Measurements from ENCODE around the gene MRPL12.

Gene MRPL12

DNA sequence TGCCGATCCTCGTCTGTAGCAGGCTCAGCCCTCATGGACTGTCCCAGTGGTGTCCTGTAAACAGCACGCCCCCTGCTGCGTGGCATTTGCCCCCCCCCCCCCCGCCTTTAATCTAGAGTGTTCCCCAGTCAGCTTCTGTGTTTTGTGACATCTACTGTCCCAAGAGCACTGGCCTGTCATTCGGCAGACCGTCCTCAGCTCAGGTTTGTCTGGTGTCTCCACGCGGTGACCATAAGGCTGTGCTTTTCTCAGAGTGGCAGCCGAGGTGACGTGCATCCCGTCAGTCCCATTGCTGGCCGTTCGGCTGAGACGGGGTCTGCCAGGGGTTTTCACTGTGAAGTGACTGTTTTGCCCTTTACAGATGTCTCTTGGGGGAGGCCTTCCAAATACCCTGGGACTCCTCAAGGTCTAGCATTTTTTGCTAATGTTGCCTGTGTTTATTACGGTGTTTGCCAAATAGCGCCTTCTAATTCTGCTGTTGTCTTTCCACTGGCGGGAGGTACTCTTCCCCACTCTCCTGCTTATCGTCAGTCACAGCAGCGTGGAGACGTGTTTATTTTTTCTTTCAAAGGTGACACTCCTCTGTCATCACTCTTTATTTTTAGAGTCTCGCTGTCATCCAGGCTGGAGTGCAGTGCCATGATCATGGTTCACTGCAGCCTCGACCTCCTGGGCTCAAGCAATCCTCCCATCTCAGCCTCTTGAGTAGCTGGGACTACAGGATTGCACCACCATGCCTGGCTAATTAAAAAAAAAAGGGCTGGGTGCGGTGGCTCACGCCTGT lies 5.7 kb upstream of the MRPL12 start:
- Histone ChIP-seq H3K9ac (ENCODE audit: low read length) (no peak overlapping the region), H3K9me2 (ENCODE audit: low read depth, low read length) (no peaks in the 10 kb centered on the region), H3K79me2 (ENCODE audit: insufficient read depth, low read length) (peaks cover 15% of the 10 kb centered on the region), H4K20me1 (ENCODE audit: insufficient read depth, low read length) (no peaks in the 10 kb centered on the region), H3F3A (ENCODE audit: insufficient read depth, low read length) (no peaks in the 10 kb centered on the region), H3K27ac (ENCODE audit: low read depth, low read length, poor library complexity, severe bottlenecking) (no peak overlapping the region), H3K4me3 (ENCODE audit: low read depth, low read length, poor library complexity, severe bottlenecking) (no peak overlapping the region), H3K9me3 (ENCODE audit: low read length) (no peaks in the 10 kb centered on the region), H2AFZ (ENCODE audit: low read length) (no peak overlapping the region), H3K27me3 (ENCODE audit: insufficient read depth, low read length) (no peaks in the 10 kb centered on the region), H3K4me2 (ENCODE audit: low read length) (no peak overlapping the region), H3K4me1 (ENCODE audit: insufficient read depth, low read length, severe bottlenecking) (peaks cover 20% of the 10 kb centered on the region), H3K36me3 (ENCODE audit: insufficient read depth, low read length) (peaks cover 90% of the 10 kb centered on the region)
- TF ChIP-seq EZH2 (IDR thresholded peaks at IDR 0.05; ENCODE audit: borderline replicate concordance, low read length): no peak
- TF ChIP-seq, protein P1, sequence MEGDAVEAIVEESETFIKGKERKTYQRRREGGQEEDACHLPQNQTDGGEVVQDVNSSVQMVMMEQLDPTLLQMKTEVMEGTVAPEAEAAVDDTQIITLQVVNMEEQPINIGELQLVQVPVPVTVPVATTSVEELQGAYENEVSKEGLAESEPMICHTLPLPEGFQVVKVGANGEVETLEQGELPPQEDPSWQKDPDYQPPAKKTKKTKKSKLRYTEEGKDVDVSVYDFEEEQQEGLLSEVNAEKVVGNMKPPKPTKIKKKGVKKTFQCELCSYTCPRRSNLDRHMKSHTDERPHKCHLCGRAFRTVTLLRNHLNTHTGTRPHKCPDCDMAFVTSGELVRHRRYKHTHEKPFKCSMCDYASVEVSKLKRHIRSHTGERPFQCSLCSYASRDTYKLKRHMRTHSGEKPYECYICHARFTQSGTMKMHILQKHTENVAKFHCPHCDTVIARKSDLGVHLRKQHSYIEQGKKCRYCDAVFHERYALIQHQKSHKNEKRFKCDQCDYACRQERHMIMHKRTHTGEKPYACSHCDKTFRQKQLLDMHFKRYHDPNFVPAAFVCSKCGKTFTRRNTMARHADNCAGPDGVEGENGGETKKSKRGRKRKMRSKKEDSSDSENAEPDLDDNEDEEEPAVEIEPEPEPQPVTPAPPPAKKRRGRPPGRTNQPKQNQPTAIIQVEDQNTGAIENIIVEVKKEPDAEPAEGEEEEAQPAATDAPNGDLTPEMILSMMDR (IDR thresholded peaks at IDR 0.05; ENCODE audit: low read length): no peak

DNA sequence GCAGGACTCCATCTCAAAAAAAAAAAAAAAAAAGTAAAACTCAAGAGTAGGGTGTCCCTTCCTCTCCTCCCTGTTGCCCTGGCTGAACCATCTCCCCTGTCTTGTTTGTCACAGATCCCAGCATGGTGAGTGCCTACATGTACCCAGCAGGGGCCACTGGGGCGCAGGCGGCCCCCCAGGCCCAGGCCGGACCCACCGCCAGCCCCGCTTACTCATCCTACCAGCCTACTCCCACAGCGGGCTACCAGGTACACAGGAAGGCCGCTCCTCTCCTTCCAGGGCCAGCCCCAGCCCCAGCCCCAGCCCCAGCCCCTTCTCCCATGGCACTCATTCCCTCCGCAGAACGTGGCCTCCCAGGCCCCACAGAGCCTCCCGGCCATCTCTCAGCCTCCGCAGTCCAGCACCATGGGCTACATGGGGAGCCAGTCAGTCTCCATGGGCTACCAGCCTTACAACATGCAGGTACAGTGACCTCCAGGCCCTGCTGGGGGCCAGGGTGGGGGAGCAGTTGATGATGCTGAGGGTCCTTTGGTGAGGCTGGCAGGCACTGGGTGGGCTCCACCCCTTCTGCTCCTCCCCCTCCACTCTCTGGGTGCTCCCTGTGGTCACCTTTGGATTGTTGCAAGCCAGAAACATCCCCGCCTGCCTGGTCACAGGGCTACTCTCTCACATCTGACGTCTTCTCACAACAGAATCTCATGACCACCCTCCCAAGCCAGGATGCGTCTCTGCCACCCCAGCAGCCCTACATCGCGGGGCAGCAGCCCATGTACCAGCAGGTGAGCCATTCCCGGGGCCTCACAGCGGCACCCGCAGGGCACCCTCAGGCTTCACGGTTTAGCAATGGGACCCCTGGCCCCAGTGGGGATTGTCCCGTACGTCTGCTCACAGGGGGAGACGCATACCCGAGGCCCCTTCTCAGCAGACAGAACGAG lies 2.5 kb upstream of the MRPL12 start:
- Histone ChIP-seq H3K27ac (ENCODE audit: low read depth, low read length, poor library complexity, severe bottlenecking) (no peak overlapping the region), H3K9me2 (ENCODE audit: low read depth, low read length) (no peaks in the 10 kb centered on the region), H3K9me3 (ENCODE audit: low read length) (no peaks in the 10 kb centered on the region)

More for the DNA sequence above, 2.5 kb upstream of the MRPL12 start:
- H3K4me2 ChIP-seq (ENCODE audit: low read length): peak overlapping the region; percentile 84
- H3F3A ChIP-seq (ENCODE audit: insufficient read depth, low read length): no peaks in the 10 kb centered on the region
- H3K4me1 ChIP-seq (ENCODE audit: insufficient read depth, low read length, severe bottlenecking): peaks cover 30% of the 10 kb centered on the region
- no peaks in the 10 kb centered on the region for H4K20me1 ChIP-seq (ENCODE audit: insufficient read depth, low read length)
- peak overlapping the region; percentile 95 for H3K4me3 ChIP-seq (ENCODE audit: low read depth, low read length, poor library complexity, severe bottlenecking)
- H2AFZ ChIP-seq (ENCODE audit: low read length): no peak overlapping the region
- H3K27me3 ChIP-seq (ENCODE audit: insufficient read depth, low read length): no peaks in the 10 kb centered on the region
- no peak for TF ChIP-seq EZH2 (IDR thresholded peaks at IDR 0.05; ENCODE audit: borderline replicate concordance, low read length)
- TF ChIP-seq, protein P1 (IDR thresholded peaks at IDR 0.05; ENCODE audit: low read length): no peak
- H3K36me3 ChIP-seq (ENCODE audit: insufficient read depth, low read length): peaks cover 82% of the 10 kb centered on the region
- H3K9ac ChIP-seq (ENCODE audit: low read length): peak overlapping the region; percentile 99; the same call in 1 of the 2 replicates
- peaks cover 31% of the 10 kb centered on the region for H3K79me2 ChIP-seq (ENCODE audit: insufficient read depth, low read length)

Data from OCI-LY1 (cell line).